ENCODE data around the gene HBS1L.

DNA sequence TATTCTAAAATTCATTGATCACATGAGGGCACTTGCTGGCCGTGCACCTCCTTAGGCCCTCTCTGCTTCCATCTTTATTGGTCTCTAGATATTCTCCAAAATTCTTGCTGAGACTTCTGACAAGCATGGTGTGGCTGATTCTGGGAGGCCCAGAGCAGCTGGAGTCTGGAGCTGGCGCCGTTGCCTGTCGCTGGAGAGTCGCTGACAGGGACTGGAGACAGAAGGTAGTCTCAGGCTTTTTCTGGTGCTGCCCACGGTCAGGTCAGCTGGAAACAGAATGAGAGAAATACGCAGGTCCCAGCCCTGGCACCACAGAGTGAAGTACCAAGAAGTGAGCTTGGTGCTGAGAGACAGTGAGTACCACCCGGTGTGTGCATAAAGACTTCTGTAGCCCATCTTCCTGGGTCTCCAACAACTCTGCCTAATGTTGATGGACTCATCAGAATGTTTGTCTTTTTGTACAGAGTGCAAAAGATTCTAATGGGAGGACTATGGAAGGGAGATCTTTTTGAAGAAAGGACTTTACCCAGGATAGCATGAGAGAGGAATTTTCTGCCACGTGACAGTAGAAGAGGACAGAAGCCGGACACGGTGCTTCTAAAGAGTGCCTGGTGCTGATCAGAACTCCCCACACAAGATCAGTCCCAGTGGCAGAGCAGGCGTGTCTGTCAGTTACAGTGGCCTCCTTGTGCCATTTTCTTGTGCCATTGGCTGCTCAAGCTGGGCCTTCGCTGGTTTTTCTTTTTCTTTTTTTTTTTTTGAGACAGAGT lies 102.9 kb downstream of the HBS1L start:
- TF ChIP-seq, protein P1, sequence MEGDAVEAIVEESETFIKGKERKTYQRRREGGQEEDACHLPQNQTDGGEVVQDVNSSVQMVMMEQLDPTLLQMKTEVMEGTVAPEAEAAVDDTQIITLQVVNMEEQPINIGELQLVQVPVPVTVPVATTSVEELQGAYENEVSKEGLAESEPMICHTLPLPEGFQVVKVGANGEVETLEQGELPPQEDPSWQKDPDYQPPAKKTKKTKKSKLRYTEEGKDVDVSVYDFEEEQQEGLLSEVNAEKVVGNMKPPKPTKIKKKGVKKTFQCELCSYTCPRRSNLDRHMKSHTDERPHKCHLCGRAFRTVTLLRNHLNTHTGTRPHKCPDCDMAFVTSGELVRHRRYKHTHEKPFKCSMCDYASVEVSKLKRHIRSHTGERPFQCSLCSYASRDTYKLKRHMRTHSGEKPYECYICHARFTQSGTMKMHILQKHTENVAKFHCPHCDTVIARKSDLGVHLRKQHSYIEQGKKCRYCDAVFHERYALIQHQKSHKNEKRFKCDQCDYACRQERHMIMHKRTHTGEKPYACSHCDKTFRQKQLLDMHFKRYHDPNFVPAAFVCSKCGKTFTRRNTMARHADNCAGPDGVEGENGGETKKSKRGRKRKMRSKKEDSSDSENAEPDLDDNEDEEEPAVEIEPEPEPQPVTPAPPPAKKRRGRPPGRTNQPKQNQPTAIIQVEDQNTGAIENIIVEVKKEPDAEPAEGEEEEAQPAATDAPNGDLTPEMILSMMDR (IDR thresholded peaks at IDR 0.05), result no peak
- TF ChIP-seq POLR2A (IDR thresholded peaks at IDR 0.05) (no peak), POLR2AphosphoS5 (IDR thresholded peaks at IDR 0.05; ENCODE audit: insufficient read depth in 1 of 2, low read depth in 1 of 2) (no peak)
